Measurements from ENCODE around the gene CPNE7.
A peak's percentile ranks its signal among the peaks of the same experiment; 100 is the strongest.

The CPNE7 gene

DNA sequence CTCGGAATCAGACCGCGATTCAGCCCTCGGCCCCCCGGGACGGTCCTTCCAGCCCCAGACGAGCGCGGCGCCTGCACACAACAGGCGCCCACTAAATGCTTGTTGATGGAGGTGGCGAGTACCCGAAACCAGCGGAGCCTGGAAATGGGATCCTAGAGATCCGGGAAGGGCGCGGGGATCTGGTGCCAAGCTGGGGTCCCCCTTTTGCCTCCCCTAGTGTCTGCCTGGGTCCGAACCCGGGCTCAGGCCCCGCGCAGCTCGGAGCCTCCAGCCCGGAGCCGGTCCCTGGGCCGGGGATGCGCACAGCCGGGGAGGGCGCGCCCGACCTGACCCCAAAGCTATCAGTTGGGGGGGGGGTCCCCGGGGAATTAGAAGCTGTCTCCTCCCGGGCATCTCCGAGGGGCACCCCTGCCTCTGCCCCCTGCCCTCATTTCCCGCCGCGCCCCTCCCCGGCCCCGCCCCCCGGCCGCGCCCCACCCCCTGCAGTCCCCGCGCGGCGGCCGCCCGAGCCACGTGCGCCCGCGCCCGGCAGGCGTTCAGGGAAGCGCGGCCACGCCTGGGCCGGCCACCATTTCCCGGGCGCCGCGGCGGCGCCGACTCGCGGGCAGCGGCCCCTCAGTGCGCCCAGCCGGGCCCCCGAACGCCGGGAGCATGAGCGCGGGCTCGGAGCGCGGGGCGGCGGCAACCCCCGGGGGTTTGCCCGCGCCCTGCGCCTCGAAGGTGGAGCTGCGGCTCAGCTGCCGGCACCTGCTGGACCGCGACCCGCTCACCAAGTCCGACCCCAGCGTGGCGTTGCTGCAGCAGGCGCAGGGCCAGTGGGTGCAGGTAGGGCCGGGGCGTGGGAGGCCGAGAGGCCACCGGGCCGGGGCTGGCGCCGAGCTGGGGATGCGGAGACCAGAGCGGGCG is at the start of gene CPNE7:
TSS of gene CPNE7 (plus strand) at position 512 of the 906 bp plus-strand sequence. CDS start at position 652, 140 bp downstream.
- peaks cover 12% of the 10 kb centered on the region for H3K79me2 ChIP-seq (ENCODE audit: insufficient read depth, low read length)
- H3K4me3 ChIP-seq (ENCODE audit: low read depth in 1 of 2, low read length in 2 of 2), result peak within 1 kb of the TSS; percentile 10 to 61; a peak in 3 of 4 replicates
- peak within 1 kb of the TSS; percentile 68 for H2AFZ ChIP-seq (ENCODE audit: low read depth, low read length)
- peaks cover 8% of the 10 kb centered on the region for H3K9me3 ChIP-seq (ENCODE audit: insufficient read depth, low read length, severe bottlenecking)
- TF ChIP-seq, protein P1, sequence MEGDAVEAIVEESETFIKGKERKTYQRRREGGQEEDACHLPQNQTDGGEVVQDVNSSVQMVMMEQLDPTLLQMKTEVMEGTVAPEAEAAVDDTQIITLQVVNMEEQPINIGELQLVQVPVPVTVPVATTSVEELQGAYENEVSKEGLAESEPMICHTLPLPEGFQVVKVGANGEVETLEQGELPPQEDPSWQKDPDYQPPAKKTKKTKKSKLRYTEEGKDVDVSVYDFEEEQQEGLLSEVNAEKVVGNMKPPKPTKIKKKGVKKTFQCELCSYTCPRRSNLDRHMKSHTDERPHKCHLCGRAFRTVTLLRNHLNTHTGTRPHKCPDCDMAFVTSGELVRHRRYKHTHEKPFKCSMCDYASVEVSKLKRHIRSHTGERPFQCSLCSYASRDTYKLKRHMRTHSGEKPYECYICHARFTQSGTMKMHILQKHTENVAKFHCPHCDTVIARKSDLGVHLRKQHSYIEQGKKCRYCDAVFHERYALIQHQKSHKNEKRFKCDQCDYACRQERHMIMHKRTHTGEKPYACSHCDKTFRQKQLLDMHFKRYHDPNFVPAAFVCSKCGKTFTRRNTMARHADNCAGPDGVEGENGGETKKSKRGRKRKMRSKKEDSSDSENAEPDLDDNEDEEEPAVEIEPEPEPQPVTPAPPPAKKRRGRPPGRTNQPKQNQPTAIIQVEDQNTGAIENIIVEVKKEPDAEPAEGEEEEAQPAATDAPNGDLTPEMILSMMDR (IDR thresholded peaks at IDR 0.05; ENCODE audit: borderline replicate concordance, extremely low read depth, low read length, poor library complexity, severe bottlenecking), result no peak
- no peak for TF ChIP-seq EZH2 (IDR thresholded peaks at IDR 0.05; ENCODE audit: borderline replicate concordance, low read depth, low read length, severe bottlenecking)
- peak; percentile 49; the same call in 2 of the 3 replicates for ATAC-seq (ENCODE audit: insufficient read depth, low read depth)
- H3K36me3 ChIP-seq (ENCODE audit: insufficient read depth, low read length), result peaks cover 15% of the 10 kb centered on the region
- H3K4me2 ChIP-seq (ENCODE audit: insufficient read depth, low read length), result peak within 1 kb of the TSS; percentile 78
- H3K9ac ChIP-seq (ENCODE audit: low read depth, low read length), result peak within 1 kb of the TSS; percentile 62
- H4K20me1 ChIP-seq (ENCODE audit: insufficient read depth, low read length), result 0 out of 2 replicates have a peak, but pooled peaks cover 5% of the 10 kb centered on the region
- DNase-seq, result no peak
- H3K4me1 ChIP-seq (ENCODE audit: insufficient read depth, low read length), result peaks cover 15% of the 10 kb centered on the region
- H3K27ac ChIP-seq (ENCODE audit: low read length), result peak within 1 kb of the TSS; percentile 60; the same call in 1 of the 2 replicates
- no peaks in the 10 kb centered on the region for H3K27me3 ChIP-seq (ENCODE audit: insufficient read depth, low read length, poor library complexity)

GRCh38 chr16:89529097-89529496 is 46.5 kb upstream of the CPNE7 start:
- no peaks in the 10 kb centered on the region for H3K27me3 ChIP-seq (ENCODE audit: insufficient read depth, low read length, poor library complexity)
- H3K4me3 ChIP-seq (ENCODE audit: low read depth in 1 of 2, low read length in 2 of 2), result no peak overlapping the region
- TF ChIP-seq, protein P1 (IDR thresholded peaks at IDR 0.05; ENCODE audit: borderline replicate concordance, extremely low read depth, low read length, poor library complexity, severe bottlenecking), result no peak
- no peak for TF ChIP-seq EZH2 (IDR thresholded peaks at IDR 0.05; ENCODE audit: borderline replicate concordance, low read depth, low read length, severe bottlenecking)
- H3K9ac ChIP-seq (ENCODE audit: low read depth, low read length), result no peak overlapping the region
- peaks cover 88% of the 10 kb centered on the region for H3K36me3 ChIP-seq (ENCODE audit: insufficient read depth, low read length)
- H3K27ac ChIP-seq (ENCODE audit: low read length), result no peak overlapping the region
- ATAC-seq (ENCODE audit: insufficient read depth, low read depth) (no peak), DNase-seq (no peak)
- no peaks in the 10 kb centered on the region for H3K9me3 ChIP-seq (ENCODE audit: insufficient read depth, low read length, severe bottlenecking)
- H3K79me2 ChIP-seq (ENCODE audit: insufficient read depth, low read length), result no peaks in the 10 kb centered on the region; the same call in none of the 2 replicates
- H3K4me1 ChIP-seq (ENCODE audit: insufficient read depth, low read length), result no peaks in the 10 kb centered on the region
- no peak overlapping the region for H3K4me2 ChIP-seq (ENCODE audit: insufficient read depth, low read length)
- no peak overlapping the region for H2AFZ ChIP-seq (ENCODE audit: low read depth, low read length)
- H4K20me1 ChIP-seq (ENCODE audit: insufficient read depth, low read length), result peaks cover 2% of the 10 kb centered on the region; the same call in 1 of the 2 replicates

DNA sequence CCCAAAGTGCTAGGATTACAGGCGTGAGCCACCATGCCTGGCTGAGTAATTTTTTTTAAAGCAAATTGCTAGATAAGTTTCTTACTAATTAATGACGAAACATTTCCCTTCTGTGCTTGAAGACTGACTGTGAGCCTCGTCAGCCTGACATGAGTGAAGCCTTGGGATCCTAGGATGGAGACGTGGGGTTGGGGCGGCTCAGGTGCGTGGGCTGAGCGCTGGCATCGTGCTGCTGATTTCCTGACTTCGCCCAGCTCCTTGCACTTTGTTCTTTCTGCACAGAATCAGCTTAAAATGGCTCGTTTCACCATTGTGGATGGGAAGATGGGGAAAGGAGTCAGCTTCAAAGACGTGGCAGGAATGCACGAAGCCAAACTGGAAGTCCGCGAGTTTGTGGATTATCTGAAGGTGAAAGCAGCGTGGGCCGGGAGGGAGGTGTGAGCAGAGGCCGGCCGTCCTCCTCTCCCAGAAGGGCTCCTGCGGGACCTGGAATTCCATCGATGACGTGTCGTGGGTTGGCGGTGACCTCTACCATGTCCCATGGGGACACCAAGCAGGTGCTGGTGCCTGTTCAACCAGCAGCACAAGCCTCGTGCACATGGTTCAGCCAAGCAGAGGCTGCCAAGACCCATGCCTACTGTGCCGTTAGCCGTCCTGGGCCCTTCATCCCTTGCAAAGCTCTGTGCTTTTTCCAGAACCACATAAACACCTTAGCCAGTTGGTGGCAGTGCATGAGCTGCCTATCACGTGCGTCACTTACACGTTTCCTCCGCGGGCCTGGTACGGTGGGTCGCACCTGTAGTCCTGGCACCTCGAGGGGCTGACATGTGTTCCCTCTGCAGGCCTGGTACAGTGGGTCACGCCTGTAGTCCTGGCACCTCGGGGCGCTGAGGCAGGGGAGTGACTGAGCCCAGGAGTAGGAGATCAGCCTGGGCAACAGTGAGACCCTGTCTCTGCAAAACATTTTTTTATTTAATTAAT is 44.9 kb upstream of the CPNE7 start:
- no peak overlapping the region for H3K27ac ChIP-seq (ENCODE audit: low read length)
- DNase-seq (no peak), ATAC-seq (ENCODE audit: insufficient read depth, low read depth) (no peak)
- H3K79me2 ChIP-seq (ENCODE audit: insufficient read depth, low read length), result peaks cover 9% of the 10 kb centered on the region
- no peaks in the 10 kb centered on the region for H3K4me1 ChIP-seq (ENCODE audit: insufficient read depth, low read length)
- no peaks in the 10 kb centered on the region for H3K9me3 ChIP-seq (ENCODE audit: insufficient read depth, low read length, severe bottlenecking)
- H2AFZ ChIP-seq (ENCODE audit: low read depth, low read length), result no peak overlapping the region
- H3K9ac ChIP-seq (ENCODE audit: low read depth, low read length), result no peak overlapping the region
- peaks cover 7% of the 10 kb centered on the region for H4K20me1 ChIP-seq (ENCODE audit: insufficient read depth, low read length)
- no peaks in the 10 kb centered on the region for H3K27me3 ChIP-seq (ENCODE audit: insufficient read depth, low read length, poor library complexity)
- TF ChIP-seq, protein P1 (IDR thresholded peaks at IDR 0.05; ENCODE audit: borderline replicate concordance, extremely low read depth, low read length, poor library complexity, severe bottlenecking), result peak; percentile 3
- no peak for TF ChIP-seq EZH2 (IDR thresholded peaks at IDR 0.05; ENCODE audit: borderline replicate concordance, low read depth, low read length, severe bottlenecking)
- no peak overlapping the region for H3K4me2 ChIP-seq (ENCODE audit: insufficient read depth, low read length)
- H3K36me3 ChIP-seq (ENCODE audit: insufficient read depth, low read length), result peaks cover 88% of the 10 kb centered on the region
- H3K4me3 ChIP-seq (ENCODE audit: low read depth in 1 of 2, low read length in 2 of 2), result no peak overlapping the region
